GDM1 (cell line): ENCODE results near the gene PRSS36.
"Not testable (repeated sequence)": the region's sequence is repeated elsewhere in the genome, so short reads cannot be mapped to it uniquely, and the experiment has no call there.

ENCODE experiments used
- DNase-seq: peaks from one replicate; lab custom pipeline; 2025; lab: John Stamatoyannopoulos, UW

PRSS36 gene

GRCh38 chr16:31183432-31184428, 33.9 kb upstream of the PRSS36 start:
- no peak for DNase-seq

GRCh38 chr16:31182391-31182790, 32.5 kb upstream of the PRSS36 start:
- no peak for DNase-seq

- DNase-seq = no peak
Observed at GRCh38 chr16:31181102-31181830, 31.4 kb upstream of the PRSS36 start.

- peak; percentile 83 for DNase-seq
Observed at GRCh38 chr16:31179747-31180459, 30.0 kb upstream of the PRSS36 start, which contains the start of gene FUS. FUS (plus strand) TSS chr16:31180139; CDS start chr16:31180215, 76 bp downstream.

- DNase-seq = no peak
Observed at GRCh38 chr16:31179219-31179746, 29.4 kb upstream of the PRSS36 start.

GRCh38 chr16:31177136-31177535, 27.3 kb upstream of the PRSS36 start:
- peak; percentile 41 for DNase-seq

- not testable (repeated sequence) for DNase-seq
Observed at GRCh38 chr16:31170048-31170447, 20.2 kb upstream of the PRSS36 start.

- no peak for DNase-seq
Observed at GRCh38 chr16:31168848-31169247, 19.0 kb upstream of the PRSS36 start.

GRCh38 chr16:31167315-31167714, 17.4 kb upstream of the PRSS36 start:
- no peak for DNase-seq

GRCh38 chr16:31157136-31157535, 7.3 kb upstream of the PRSS36 start:
- DNase-seq = peak; percentile 53

GRCh38 chr16:31150976-31151375, 1.1 kb upstream of the PRSS36 start:
- not testable (repeated sequence) for DNase-seq

GRCh38 chr16:31149332-31149731, 534 bp downstream of the PRSS36 start:
- DNase-seq = no peak

GRCh38 chr16:31148896-31149295, 970 bp downstream of the PRSS36 start:
- no peak for DNase-seq

GRCh38 chr16:31148281-31148728, 1.6 kb downstream of the PRSS36 start:
- no peak for DNase-seq

GRCh38 chr16:31147574-31147973, 2.3 kb downstream of the PRSS36 start:
- DNase-seq = no peak

- no peak for DNase-seq
Observed at GRCh38 chr16:31145398-31145990, 4.4 kb downstream of the PRSS36 start.

GRCh38 chr16:31144418-31144817, 5.4 kb downstream of the PRSS36 start:
- not testable (repeated sequence) for DNase-seq

- DNase-seq = no peak
Observed at GRCh38 chr16:31143694-31144148, 6.1 kb downstream of the PRSS36 start.

GRCh38 chr16:31143011-31143693, 6.7 kb downstream of the PRSS36 start:
- DNase-seq = no peak

GRCh38 chr16:31142109-31143010, 7.5 kb downstream of the PRSS36 start:
- peak; percentile 99 for DNase-seq
